BJ (cell line): ENCODE measurements around the gene C2orf78. TPM values are rescaled to one million over a fixed set of nuclear protein-coding genes. Genes with fewer than 3 reads are reported as not detected.

Source experiments
- polyA plus RNA-seq: library from polyadenylated mRNA; depleted of rRNA; stranded (reverse); fragments of >200 nt; gene quantifications from 2 replicates; pipeline ENCODE4 v1.2.3, GENCODE V29; 2011; rRNA removed

The C2orf78 gene
- polyA plus RNA-seq, 1 experiment = not detected

Other genes with a start within 250 kb of the C2orf78 start
- gene NAT8, start 141.8 kb upstream of the C2orf78 start, polyA plus RNA-seq = not detected in 2 replicates
- 16.0 and 23.8 TPM in 2 replicates for gene TPRKB, start 46.8 kb upstream of the C2orf78 start, polyA plus RNA-seq
- gene DUSP11, start 4.1 kb upstream of the C2orf78 start, polyA plus RNA-seq = 19.7 and 33.8 TPM in 2 replicates
- 47.9 and 48.4 TPM in 2 replicates for gene STAMBP, start 44.8 kb downstream of the C2orf78 start, polyA plus RNA-seq
- gene ACTG2, start 108.8 kb downstream of the C2orf78 start, polyA plus RNA-seq = 43.8 and 81.3 TPM in 2 replicates
- gene DGUOK, start 142.7 kb downstream of the C2orf78 start, polyA plus RNA-seq = 76.6 and 79.8 TPM in 2 replicates
- gene TET3, start 200.7 kb downstream of the C2orf78 start, polyA plus RNA-seq = 2.1 and 2.6 TPM in 2 replicates